ENCODE data around the gene VASN.

The VASN gene

DNA sequence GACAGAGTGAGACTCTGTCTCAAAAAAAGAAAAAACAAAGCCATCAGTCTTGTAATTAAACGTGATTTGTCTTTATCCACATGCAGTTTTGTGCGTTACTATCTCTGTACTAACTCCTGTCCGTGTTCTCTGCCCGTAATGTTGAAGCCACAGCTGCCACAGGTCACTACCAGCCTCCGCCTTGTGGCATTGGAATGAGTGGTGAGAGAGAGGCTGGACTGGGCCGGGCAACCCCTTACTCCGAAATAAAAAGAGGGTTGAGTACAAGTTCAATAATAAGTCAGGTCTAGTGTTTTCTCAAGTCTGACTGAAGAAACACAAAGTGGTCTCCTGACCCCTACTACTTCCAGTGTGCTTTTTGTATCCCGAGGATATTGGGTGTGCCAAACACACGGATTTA lies 59.4 kb downstream of the VASN start:
- 0 out of 2 replicates have a peak, but pooled peaks have one; percentile 15 for TF ChIP-seq POLR2AphosphoS5 (IDR thresholded peaks at IDR 0.05; ENCODE audit: low read depth, low read length)
- TF ChIP-seq, protein P1, sequence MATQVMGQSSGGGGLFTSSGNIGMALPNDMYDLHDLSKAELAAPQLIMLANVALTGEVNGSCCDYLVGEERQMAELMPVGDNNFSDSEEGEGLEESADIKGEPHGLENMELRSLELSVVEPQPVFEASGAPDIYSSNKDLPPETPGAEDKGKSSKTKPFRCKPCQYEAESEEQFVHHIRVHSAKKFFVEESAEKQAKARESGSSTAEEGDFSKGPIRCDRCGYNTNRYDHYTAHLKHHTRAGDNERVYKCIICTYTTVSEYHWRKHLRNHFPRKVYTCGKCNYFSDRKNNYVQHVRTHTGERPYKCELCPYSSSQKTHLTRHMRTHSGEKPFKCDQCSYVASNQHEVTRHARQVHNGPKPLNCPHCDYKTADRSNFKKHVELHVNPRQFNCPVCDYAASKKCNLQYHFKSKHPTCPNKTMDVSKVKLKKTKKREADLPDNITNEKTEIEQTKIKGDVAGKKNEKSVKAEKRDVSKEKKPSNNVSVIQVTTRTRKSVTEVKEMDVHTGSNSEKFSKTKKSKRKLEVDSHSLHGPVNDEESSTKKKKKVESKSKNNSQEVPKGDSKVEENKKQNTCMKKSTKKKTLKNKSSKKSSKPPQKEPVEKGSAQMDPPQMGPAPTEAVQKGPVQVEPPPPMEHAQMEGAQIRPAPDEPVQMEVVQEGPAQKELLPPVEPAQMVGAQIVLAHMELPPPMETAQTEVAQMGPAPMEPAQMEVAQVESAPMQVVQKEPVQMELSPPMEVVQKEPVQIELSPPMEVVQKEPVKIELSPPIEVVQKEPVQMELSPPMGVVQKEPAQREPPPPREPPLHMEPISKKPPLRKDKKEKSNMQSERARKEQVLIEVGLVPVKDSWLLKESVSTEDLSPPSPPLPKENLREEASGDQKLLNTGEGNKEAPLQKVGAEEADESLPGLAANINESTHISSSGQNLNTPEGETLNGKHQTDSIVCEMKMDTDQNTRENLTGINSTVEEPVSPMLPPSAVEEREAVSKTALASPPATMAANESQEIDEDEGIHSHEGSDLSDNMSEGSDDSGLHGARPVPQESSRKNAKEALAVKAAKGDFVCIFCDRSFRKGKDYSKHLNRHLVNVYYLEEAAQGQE (IDR thresholded peaks at IDR 0.05; ENCODE audit: insufficient read depth in 1 of 2, low read depth in 2 of 2, low read length in 2 of 2), result no peak
- no peak for TF ChIP-seq TAF1 (IDR thresholded peaks at IDR 0.05; ENCODE audit: borderline replicate concordance, insufficient read depth, low read length)

All from PFSK-1 (cell line).